ENCODE measurements around the gene AGBL4.

DNA sequence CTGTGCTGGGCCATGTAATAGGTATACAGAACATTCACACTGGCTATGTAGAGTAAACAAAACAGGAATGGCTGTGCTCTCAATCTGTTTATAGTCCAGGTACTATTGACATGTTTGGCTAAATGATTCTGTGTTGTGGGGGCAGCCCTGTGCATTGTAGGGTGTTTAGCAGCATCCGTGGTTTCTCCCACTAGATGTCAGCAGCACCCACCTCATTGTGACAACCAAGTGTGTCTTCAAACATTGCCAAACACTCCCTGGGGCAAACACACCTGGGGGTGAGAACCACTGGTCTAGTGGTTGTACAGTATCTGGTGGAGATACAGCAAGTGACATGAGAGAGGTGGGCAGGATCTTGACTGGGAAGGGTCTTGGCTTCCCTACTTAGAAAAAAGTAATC, 1471.3 kb downstream of the AGBL4 start:
- TF ChIP-seq, protein P1, sequence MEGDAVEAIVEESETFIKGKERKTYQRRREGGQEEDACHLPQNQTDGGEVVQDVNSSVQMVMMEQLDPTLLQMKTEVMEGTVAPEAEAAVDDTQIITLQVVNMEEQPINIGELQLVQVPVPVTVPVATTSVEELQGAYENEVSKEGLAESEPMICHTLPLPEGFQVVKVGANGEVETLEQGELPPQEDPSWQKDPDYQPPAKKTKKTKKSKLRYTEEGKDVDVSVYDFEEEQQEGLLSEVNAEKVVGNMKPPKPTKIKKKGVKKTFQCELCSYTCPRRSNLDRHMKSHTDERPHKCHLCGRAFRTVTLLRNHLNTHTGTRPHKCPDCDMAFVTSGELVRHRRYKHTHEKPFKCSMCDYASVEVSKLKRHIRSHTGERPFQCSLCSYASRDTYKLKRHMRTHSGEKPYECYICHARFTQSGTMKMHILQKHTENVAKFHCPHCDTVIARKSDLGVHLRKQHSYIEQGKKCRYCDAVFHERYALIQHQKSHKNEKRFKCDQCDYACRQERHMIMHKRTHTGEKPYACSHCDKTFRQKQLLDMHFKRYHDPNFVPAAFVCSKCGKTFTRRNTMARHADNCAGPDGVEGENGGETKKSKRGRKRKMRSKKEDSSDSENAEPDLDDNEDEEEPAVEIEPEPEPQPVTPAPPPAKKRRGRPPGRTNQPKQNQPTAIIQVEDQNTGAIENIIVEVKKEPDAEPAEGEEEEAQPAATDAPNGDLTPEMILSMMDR (conservative IDR thresholded peaks at IDR 0.05 in 1 of 2, IDR thresholded peaks at IDR 0.05 in 1 of 2; ENCODE audit: extremely low read depth in 1 of 2, insufficient read depth in 1 of 2, low read depth in 1 of 2, low read length in 2 of 2) = peak; percentile 45 to 70
- TF ChIP-seq EZH2 (IDR thresholded peaks at IDR 0.05; ENCODE audit: borderline replicate concordance, low read length) = no peak

Data from mammary epithelial cell (primary cell).